MV-4-11 (cell line): ENCODE measurements around the gene NLRC5.
"Not testable (repeated sequence)": the region's sequence is repeated elsewhere in the genome, so short reads cannot be mapped to it uniquely, and the experiment has no call there.

Source experiments
- DNase-seq: peaks from one replicate; lab custom pipeline; 2025; lab: John Stamatoyannopoulos, UW

NLRC5 gene

GRCh38 chr16:57000271-57001025 is 11.1 kb downstream of the NLRC5 start:
- peak; percentile 3 for DNase-seq

GRCh38 chr16:57001026-57001679 is 11.8 kb downstream of the NLRC5 start:
- DNase-seq: no peak

- no peak for DNase-seq
Observed at GRCh38 chr16:57003439-57004386, 14.4 kb downstream of the NLRC5 start.

GRCh38 chr16:57004387-57005250 is 15.3 kb downstream of the NLRC5 start:
- no peak for DNase-seq

GRCh38 chr16:57005597-57005996 is 16.2 kb downstream of the NLRC5 start:
- DNase-seq: not testable (repeated sequence)

GRCh38 chr16:57007050-57007449 is 17.7 kb downstream of the NLRC5 start:
- DNase-seq: no peak

GRCh38 chr16:57007530-57007929 is 18.2 kb downstream of the NLRC5 start:
- DNase-seq: no peak

GRCh38 chr16:57008440-57008839 is 19.1 kb downstream of the NLRC5 start:
- no peak for DNase-seq

- no peak for DNase-seq
Observed at GRCh38 chr16:57009643-57010170, 20.4 kb downstream of the NLRC5 start.

- no peak for DNase-seq
Observed at GRCh38 chr16:57012353-57012752, 23.0 kb downstream of the NLRC5 start.

- no peak for DNase-seq
Observed at GRCh38 chr16:57013229-57013628, 23.9 kb downstream of the NLRC5 start.

- DNase-seq: peak; percentile 49
Observed at GRCh38 chr16:57013902-57014301, 24.5 kb downstream of the NLRC5 start.

- no peak for DNase-seq
Observed at GRCh38 chr16:57016301-57016700, 26.9 kb downstream of the NLRC5 start.

GRCh38 chr16:57016831-57017230 is 27.5 kb downstream of the NLRC5 start:
- no peak for DNase-seq

GRCh38 chr16:57017251-57017650 is 27.9 kb downstream of the NLRC5 start:
- no peak for DNase-seq

- DNase-seq: no peak
Observed at GRCh38 chr16:57019746-57020145, 30.4 kb downstream of the NLRC5 start.

GRCh38 chr16:57020651-57021050 is 31.3 kb downstream of the NLRC5 start:
- no peak for DNase-seq

GRCh38 chr16:57021757-57022156 is 32.4 kb downstream of the NLRC5 start:
- no peak for DNase-seq

GRCh38 chr16:57022445-57022844 is 33.1 kb downstream of the NLRC5 start:
- no peak for DNase-seq

- DNase-seq: no peak
Observed at GRCh38 chr16:57023541-57024249, 34.3 kb downstream of the NLRC5 start.
